ENCODE data around the gene SLC6A4.

- TF ChIP-seq CTCF (IDR thresholded peaks at IDR 0.05) (no peak), POLR2A (IDR thresholded peaks at IDR 0.05) (no peak)
These were observed 71.0 kb downstream of the SLC6A4 start for GRCh38 chr17:30164531-30164930.
